Cardiac muscle cell (in vitro differentiated cells and primary cell): ENCODE results near the gene GNAI1. TPM values are rescaled to one million over a fixed set of nuclear protein-coding genes. Genes with fewer than 3 reads are reported as not detected.
A peak's percentile ranks its signal among the peaks of the same experiment; 100 is the strongest.

ENCODE experiments used
- DNase-seq, 2 donors: peaks; one replicate each; pipeline versions ENCODE4 v3.0.0 to v3.0.0-alpha.2; 2010 to 2017; ENCODE audit warnings: low read depth in 1 of 2, low spot score in 1 of 2
- H3K27ac ChIP-seq: fragments of 200-600 bp; sonication (generic); 2 replicates; pipeline ENCODE4 v1.5.1; 2016
- H3K27me3 ChIP-seq: fragments of 200-600 bp; sonication (generic); 2 replicates; pipeline ENCODE4 v1.6.0; 2016; ENCODE audit warnings: control low read depth
- H3K36me3 ChIP-seq: fragments of 200-600 bp; sonication (generic); 2 replicates; pipeline ENCODE4 v1.5.1; 2016; ENCODE audit warnings: control low read depth
- H3K4me1 ChIP-seq: fragments of 200-600 bp; sonication (generic); 2 replicates; pipeline ENCODE4 v1.8.1; 2017; ENCODE audit warnings: low read depth, mild to moderate bottlenecking, mixed run types
- H3K4me3 ChIP-seq: fragments of 200-600 bp; sonication (generic); 2 replicates; pipeline ENCODE4 v1.5.1; 2016; ENCODE audit warnings: mild to moderate bottlenecking
- H3K9me3 ChIP-seq: fragments of 200-600 bp; sonication (generic); 2 replicates; pipeline ENCODE4 v1.5.1; 2017; ENCODE audit warnings: low read depth, mild to moderate bottlenecking, control low read depth
- CTCF ChIP-seq: IDR thresholded peaks from 2 replicates; pipeline ENCODE4 v1.5.1; 2012; ENCODE audit warnings: low read depth, mild to moderate bottlenecking, low read length
- polyA plus RNA-seq: library from polyadenylated mRNA; unstranded; fragments of >200 nt; fragmentation: Nextera tagmentation; extraction: Ambion mirVana; gene quantifications from 2 replicates; pipeline ENCODE4 v1.2.1, GENCODE V29; 2016
- total RNA-seq: library from RNA; depleted of rRNA; stranded (reverse); fragments of >200 nt; gene quantifications from 2 replicates; pipeline ENCODE4 v1.2.3, GENCODE V29; 2016

GNAI1 gene
- total and polyA plus RNA-seq, 2 experiments from 2014 or later, result 26.1 to 31.8 TPM

- no peaks in the 10 kb centered on the region for H3K27me3 ChIP-seq
- H3K36me3 ChIP-seq, result no peaks in the 10 kb centered on the region
- no peak overlapping the region for H3K4me3 ChIP-seq
- H3K9me3 ChIP-seq, result no peaks in the 10 kb centered on the region
- no peaks in the 10 kb centered on the region for H3K4me1 ChIP-seq
- no peak overlapping the region for H3K27ac ChIP-seq
- no peak for DNase-seq
- TF ChIP-seq CTCF, result no peak
Measured at GRCh38 chr7:80264769-80265495, 130.3 kb downstream of the GNAI1 start.

GRCh38 chr7:80272560-80273239 is 138.1 kb downstream of the GNAI1 start:
- Histone ChIP-seq H3K4me1 (no peaks in the 10 kb centered on the region), H3K36me3 (no peaks in the 10 kb centered on the region), H3K9me3 (no peaks in the 10 kb centered on the region), H3K4me3 (no peak overlapping the region), H3K27me3 (no peaks in the 10 kb centered on the region), H3K27ac (no peak overlapping the region)
- TF ChIP-seq CTCF, result no peak
- no peak for DNase-seq

- TF ChIP-seq CTCF, result no peak
- no peak overlapping the region for H3K27ac ChIP-seq
- H3K36me3 ChIP-seq, result no peaks in the 10 kb centered on the region
- no peaks in the 10 kb centered on the region for H3K27me3 ChIP-seq
- H3K4me1 ChIP-seq, result no peaks in the 10 kb centered on the region
- no peak overlapping the region for H3K4me3 ChIP-seq
- DNase-seq, result peak in 1 of 2 donors; percentile 78
- no peaks in the 10 kb centered on the region for H3K9me3 ChIP-seq
Measured at GRCh38 chr7:80273327-80273726, 138.7 kb downstream of the GNAI1 start.

DNA sequence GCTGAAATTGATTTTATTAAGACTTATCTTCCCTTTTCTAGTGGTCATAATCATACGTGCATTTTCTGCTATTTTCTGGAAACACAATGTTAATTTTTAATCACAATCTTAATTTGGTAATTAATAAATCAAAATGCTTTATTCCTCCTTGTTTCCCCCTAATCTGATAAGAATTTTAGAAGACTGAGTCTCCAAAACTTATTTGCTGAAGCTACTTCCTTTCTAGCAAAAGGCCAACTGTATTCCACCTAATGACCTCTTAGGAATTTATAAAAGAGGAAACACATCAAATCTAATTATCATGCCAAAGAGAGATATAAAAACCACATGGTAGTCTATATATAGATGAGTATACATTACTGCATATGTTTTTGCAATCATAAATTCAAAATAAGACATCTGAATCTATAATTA is 140.6 kb downstream of the GNAI1 start:
- H3K9me3 ChIP-seq, result no peaks in the 10 kb centered on the region
- TF ChIP-seq CTCF, result no peak
- no peak overlapping the region for H3K27ac ChIP-seq
- H3K4me3 ChIP-seq, result no peak overlapping the region
- no peaks in the 10 kb centered on the region for H3K36me3 ChIP-seq
- no peak for DNase-seq
- H3K27me3 ChIP-seq, result no peaks in the 10 kb centered on the region
- peaks cover 5% of the 10 kb centered on the region for H3K4me1 ChIP-seq
